NCI-H146 treated with DMSO at 0.1 percent for 48 hours (cell line): ENCODE results near the gene CXCL10.

Experiments used
- DNase-seq: peaks from one replicate; lab custom pipeline; 2025; ENCODE audit not compliant: unreplicated experiment; lab: John Stamatoyannopoulos, UW

Gene CXCL10

GRCh38 chr4:75997081-75997480, 26.2 kb downstream of the CXCL10 start:
- no peak for DNase-seq

GRCh38 chr4:75995727-75996126, 27.6 kb downstream of the CXCL10 start:
- DNase-seq, result peak; percentile 31

GRCh38 chr4:75992462-75992861, 30.8 kb downstream of the CXCL10 start:
- no peak for DNase-seq

- DNase-seq, result no peak
These were observed 33.3 kb downstream of the CXCL10 start for GRCh38 chr4:75989846-75990528.

DNA sequence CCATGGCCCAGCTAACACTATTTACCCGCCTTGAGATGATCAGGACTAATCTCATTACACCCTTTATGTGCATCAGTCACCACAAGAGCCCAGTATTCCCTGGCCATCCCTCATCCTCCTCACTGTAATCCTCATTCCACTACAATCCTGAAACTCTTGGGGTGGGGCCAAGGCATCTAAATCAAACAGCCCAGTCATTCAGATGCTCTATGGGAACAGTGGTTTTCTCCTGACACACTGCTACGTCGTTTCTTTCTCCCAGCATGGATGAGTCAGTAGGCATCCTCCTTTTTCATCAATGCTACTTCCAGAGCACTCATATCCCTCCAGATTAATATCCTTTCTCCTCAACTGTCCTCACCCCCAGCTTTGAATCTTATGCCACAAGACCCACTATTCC, 38.2 kb downstream of the CXCL10 start:
- DNase-seq, result no peak

- no peak for DNase-seq
These were observed 42.7 kb downstream of the CXCL10 start for GRCh38 chr4:75980576-75980975.

- no peak for DNase-seq
These were observed 47.1 kb downstream of the CXCL10 start for GRCh38 chr4:75976177-75976576.

DNA sequence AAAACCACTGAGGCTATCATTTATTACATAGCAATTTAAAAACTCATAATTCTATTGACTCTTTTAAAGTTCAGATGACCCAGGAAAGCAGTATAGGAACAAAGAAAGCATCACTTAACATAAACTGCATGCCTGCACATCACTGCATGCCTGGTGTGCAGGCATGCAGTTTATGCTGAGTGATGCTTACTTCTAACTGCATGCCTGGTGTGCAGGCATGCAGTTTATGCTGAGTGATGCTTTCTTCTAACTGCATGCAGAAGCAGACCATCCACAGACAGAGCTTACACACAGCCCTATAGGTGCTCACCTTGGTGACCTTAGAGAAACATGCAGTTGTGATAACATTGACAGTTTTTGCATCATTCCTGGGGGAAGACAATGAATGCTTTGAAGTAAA, 49.5 kb downstream of the CXCL10 start:
- no peak for DNase-seq
